Measurements from ENCODE around the gene STIMATE.
A peak's percentile ranks its signal among the peaks of the same experiment; 100 is the strongest.

The STIMATE gene

GRCh38 chr3:52866427-52866826, 30.9 kb downstream of the STIMATE start:
- no peak for DNase-seq (ENCODE audit: low read depth)

DNA sequence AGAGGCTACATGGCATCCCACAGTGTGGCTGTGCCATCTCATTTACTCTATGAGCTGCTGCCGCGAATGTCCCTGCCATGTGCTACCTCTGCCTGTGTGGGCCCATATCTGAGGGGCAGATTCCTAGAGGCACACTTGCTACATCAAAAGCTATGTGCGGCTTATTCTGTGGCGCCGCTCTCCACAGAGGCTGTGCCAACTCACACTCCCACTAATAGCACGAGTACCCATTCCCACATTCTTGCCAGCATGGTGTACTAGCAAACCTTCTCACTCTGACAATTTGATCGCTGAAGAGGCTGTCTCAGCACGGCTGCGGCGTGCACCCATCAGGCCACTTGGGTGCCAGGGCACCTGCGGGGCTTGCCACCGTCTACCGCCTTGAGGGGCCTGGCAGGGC, 31.4 kb downstream of the STIMATE start:
- DNase-seq (ENCODE audit: low read depth): no peak

DNA sequence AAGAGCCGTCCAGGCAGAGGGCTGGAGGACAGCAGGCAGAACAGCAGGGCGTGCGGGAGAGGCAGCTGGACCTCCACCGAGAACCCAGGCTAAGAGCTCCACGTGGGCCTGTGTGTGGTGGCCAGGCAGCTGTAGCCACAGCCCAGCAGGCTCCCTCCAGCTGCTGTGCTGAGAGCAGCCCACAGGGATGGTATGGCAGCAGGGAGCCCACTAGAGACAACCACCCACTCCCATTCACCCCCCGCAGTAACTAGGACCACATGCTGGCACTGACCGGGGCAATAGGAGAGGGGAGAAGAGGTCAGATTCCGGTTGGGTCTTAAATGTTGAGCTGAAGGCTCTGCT, 37.0 kb downstream of the STIMATE start:
- no peak for DNase-seq (ENCODE audit: low read depth)

GRCh38 chr3:52859686-52860423, 37.5 kb downstream of the STIMATE start:
- no peak for DNase-seq (ENCODE audit: low read depth)

- no peak for DNase-seq (ENCODE audit: low read depth)
Observed at GRCh38 chr3:52857864-52858263, 39.5 kb downstream of the STIMATE start.

- DNase-seq (ENCODE audit: low read depth): no peak
Observed at GRCh38 chr3:52857133-52857532, 40.2 kb downstream of the STIMATE start.

- DNase-seq (ENCODE audit: low read depth): no peak
Observed at GRCh38 chr3:52856666-52857065, 40.7 kb downstream of the STIMATE start.

- no peak for DNase-seq (ENCODE audit: low read depth)
Observed at GRCh38 chr3:52854013-52854412, 43.3 kb downstream of the STIMATE start.

GRCh38 chr3:52852419-52852818, 44.9 kb downstream of the STIMATE start:
- no peak for DNase-seq (ENCODE audit: low read depth)

DNA sequence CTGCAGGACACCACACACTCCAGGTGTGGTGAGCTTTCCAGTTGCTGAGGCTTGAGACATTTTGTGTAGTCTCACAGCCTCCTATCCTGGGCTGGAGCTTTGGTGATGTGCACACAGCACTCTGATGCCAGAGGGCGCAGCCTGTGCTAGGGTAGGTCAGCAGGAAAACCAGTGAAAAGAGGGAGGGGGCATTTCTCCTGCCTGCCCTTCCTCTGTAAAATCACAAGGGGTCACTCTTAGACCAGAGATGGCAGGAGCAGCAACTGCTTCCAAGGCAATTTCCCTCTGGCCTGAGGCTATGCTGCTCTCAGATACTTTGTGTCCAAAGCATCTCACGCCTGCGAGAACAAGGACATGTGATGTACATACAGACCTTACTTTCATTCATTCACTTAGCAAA, 46.0 kb downstream of the STIMATE start:
- DNase-seq (ENCODE audit: low read depth): no peak

GRCh38 chr3:52849656-52850055, 47.7 kb downstream of the STIMATE start:
- DNase-seq (ENCODE audit: low read depth): no peak

GRCh38 chr3:52848617-52849016, 48.7 kb downstream of the STIMATE start:
- no peak for DNase-seq (ENCODE audit: low read depth)

- no peak for DNase-seq (ENCODE audit: low read depth)
Observed at GRCh38 chr3:52847726-52848125, 49.6 kb downstream of the STIMATE start.

DNA sequence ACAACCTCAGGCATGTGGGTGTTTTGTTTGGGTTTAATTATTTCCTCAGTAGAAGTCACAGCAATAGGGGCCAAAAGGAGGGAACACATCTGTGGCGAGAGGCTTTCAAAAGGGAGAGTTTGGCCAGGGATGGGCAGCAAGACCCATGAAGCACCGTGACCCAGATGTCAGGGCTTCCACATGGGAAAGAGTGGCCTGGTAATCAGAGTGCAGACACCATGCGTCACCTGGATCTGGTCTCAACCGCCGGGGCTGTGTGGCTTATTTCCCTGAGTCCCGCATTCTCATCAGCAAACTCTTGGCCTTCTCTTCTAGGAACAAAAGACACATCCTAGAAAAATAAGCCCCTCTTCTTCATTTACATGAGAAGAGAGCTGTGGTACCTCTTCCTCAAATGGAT, 50.1 kb downstream of the STIMATE start:
- DNase-seq (ENCODE audit: low read depth): no peak

DNA sequence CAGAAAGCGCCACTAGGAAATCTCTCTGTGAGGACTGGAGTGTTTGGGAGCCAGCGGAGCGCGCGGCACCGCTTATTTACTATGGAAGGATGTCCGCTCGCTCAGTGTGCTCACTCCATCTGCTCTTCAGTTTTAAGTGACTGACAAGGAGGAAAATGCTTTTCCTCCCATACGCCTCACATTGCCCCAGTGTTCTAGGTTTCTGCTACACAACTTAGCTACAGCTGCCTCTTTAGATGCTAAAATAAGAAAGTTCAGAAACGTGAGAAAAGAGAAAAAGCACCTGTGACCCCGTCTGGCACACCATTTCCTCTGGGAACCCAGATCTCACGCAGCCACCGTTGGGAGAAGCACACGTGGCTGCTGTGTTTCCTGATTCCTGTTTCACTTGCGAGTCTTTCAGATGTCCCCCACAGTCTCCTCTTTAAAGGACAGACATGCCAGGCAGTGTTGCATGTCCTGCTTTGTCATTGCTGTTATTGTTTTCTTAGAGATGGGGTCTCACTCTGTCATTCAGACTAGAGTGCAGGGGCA, 50.8 kb downstream of the STIMATE start:
- DNase-seq (ENCODE audit: low read depth): no peak

DNA sequence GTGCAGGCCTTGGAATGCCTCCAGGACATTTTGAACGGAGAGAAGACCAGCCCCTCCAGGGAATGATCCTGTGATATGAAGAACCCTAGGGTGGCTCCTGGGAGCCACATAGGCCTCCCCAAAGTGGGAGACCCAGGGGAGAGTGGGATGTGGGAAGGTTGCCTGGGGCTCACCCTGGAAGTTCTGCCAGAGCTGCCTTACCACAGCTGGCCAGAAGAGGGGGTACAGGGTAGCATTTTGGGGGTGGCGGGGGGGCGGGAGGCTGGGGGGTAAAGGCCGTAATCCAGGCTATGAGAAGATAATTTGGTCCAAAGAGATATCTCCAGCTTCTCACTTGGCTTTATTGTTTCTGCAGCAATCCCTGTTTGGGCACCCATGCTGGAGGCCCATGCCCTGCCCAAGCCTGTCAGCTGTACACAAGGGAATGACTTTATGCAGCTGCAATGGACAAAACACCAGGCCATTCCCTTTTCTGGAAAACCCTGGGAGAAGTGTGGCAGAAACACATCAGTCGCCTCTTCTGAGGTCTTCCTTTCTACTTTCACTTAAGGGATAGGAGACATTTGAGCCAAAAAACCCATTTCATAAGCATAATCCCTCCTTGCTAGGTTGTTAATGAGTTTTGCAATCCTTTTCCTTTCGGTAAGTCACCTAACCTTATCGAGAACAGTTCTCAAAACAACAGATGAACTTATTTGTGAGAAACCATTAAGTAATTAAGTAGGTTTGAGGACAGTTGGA, 51.5 kb downstream of the STIMATE start:
- peak; percentile 23 for DNase-seq (ENCODE audit: low read depth)

GRCh38 chr3:52845157-52845556, 52.2 kb downstream of the STIMATE start:
- no peak for DNase-seq (ENCODE audit: low read depth)

DNA sequence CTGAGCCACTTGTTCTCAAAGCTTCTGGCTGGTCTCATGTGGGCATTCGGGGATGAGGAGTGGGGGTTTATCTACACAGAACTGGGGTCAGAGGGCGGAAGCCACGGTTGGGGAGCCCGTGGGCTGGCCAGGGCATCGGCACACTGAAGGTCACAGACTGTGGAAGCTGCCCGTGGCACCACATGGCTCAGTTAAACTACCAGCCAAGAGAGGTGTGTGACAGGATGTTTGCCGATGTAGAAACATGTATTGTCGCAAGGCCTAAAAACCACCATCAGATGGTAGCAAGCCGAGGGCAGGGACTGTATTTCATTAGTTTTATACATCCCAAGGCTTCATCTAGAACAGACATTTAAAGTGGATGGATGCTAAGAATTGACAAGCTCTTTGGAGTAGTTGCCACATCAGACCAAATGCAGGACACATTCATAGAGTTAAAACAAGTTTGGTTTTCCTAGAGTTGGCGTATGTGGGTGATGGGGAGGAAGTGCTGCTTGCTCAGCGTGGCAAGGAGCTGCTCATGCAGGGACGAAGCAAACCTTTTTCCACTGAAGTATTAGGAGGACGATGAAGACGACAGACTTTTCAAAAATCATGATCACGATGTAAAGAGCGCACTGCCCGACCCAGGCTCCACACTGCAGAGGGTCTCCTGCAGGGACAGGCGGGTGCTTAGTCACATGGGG, 52.9 kb downstream of the STIMATE start:
- no peak for DNase-seq (ENCODE audit: low read depth)

- no peak for DNase-seq (ENCODE audit: low read depth)
Observed at GRCh38 chr3:52843881-52844280, 53.5 kb downstream of the STIMATE start.

DNA sequence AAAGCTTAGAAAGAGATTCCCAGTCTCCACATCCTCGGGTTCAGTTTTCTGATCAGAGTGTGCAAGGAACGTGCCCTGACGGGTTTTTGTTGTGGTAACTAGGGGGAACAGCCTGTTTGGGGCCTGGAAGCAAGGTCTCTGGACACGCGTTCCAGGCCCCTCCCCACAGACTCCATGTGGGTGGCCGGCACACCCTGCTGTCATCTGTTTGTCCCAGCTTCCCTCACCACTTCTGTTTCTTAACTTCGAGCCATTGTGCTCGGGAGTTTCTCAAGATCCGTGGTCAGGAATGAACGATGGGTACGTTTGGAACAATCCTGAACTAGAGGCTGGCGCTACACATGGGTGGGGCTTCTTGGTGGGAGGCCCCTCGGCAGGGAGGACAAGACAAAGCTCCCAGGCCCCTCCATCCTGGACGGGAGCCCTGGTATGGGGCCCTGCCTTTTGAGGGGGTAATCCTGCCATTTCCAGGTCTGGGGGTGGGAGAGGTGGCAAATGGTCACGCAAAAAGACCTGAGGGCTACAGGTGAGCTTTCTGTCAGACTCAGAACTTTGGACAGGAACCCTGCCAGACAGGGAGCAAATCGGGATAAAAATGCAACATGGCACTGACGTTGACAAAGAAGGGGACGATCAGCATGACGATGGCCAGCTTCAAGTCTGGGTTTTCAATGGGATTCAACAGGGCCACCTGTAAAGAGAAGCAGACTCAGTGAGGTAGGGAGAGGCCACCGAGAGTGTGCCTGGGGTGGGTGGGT, 54.1 kb downstream of the STIMATE start:
- DNase-seq (ENCODE audit: low read depth): no peak

DNA sequence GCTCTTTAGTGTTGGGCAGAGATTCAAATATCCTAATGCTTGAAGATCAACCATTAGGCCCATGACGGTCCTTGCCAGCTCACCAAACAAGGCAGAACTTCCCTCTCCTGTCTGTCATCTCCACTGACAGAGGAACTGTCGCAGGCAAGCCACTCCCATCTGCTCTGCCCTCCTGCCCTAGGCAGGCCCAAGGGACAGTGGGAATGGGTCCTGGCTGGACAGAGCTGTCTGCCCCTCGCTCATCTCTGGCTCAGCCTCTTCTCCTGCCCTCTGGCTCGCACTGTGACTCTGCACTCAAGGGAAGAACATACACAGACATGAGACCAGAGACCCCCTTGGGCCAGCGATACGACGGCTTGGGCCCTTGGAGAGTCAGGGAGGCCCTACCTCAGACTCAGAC, 54.9 kb downstream of the STIMATE start:
- DNase-seq (ENCODE audit: low read depth): no peak

GRCh38 chr3:52841981-52842340, 55.4 kb downstream of the STIMATE start:
- DNase-seq (ENCODE audit: low read depth): no peak

Data from activated T-cell treated with anti-CD3 and anti-CD28 coated beads for 1 hour (primary cell).